H1 (cell line): Measurements from ENCODE around the gene LHX5. TPM values are rescaled to one million over a fixed set of nuclear protein-coding genes. Genes with fewer than 3 reads are reported as not detected.

Experiments
- CTCF ChIA-PET: fragments of 300-600 bp; sonication (Branson Sonifier 250); formaldehyde crosslinking; loops from one replicate; lab custom pipeline; 2021; ENCODE audit not compliant: partially characterized antibody; lab: Charles Lee
- POLR2A ChIA-PET: fragments of 300-600 bp; sonication (Branson Sonifier 250); formaldehyde crosslinking; loops from one replicate; lab custom pipeline; 2021; ENCODE audit warnings: inconsistent platforms; ENCODE audit not compliant: partially characterized antibody; lab: Charles Lee
- DNase-seq, 2 experiments: peaks; one replicate each; pipeline versions ENCODE4 v3.0.0 to v3.0.0-alpha.2; 2010 to 2022; ENCODE audit warnings: low spot score in 2 of 2, low read depth in 1 of 2, mixed read lengths in 1 of 2
- FAIRE-seq: peaks from 2 replicates; lab custom pipeline; 2011; peaks lifted over from hg19 to GRCh38; lab: Jason Lieb, UNC
- H2AFZ ChIP-seq: 2 replicates; pipeline ENCODE4 v1.8.1; 2012; ENCODE audit warnings: low read length, inconsistent platforms
- H2AK5ac ChIP-seq: 2 replicates; pipeline ENCODE4 v1.6.1; 2013; ENCODE audit warnings: low read depth, low read length
- H2BK120ac ChIP-seq: replicated peaks from 2 replicates; pipeline ENCODE3; 2013; ENCODE audit warnings: low read depth, low read length, inconsistent platforms
- H2BK12ac ChIP-seq: 2 replicates; pipeline ENCODE4 v1.6.1; 2013; ENCODE audit warnings: low read depth, low read length
- H2BK15ac ChIP-seq: 2 replicates; pipeline ENCODE4 v1.6.1; 2013; ENCODE audit warnings: low read length
- H2BK20ac ChIP-seq: 2 replicates; pipeline ENCODE4 v1.6.1; 2013; ENCODE audit warnings: low read length
- H2BK5ac ChIP-seq: 2 replicates; pipeline ENCODE4 v1.6.1; 2013; ENCODE audit warnings: low read depth, low read length
- H3K14ac ChIP-seq: 2 replicates; pipeline ENCODE4 v1.6.1; 2013; ENCODE audit warnings: inconsistent platforms; ENCODE audit not compliant: insufficient read length
- H3K18ac ChIP-seq: 2 replicates; pipeline ENCODE4 v1.6.1; 2013; ENCODE audit warnings: low read length; ENCODE audit errors: extremely low read depth
- H3K23ac ChIP-seq: 2 replicates; pipeline ENCODE4 v1.6.1; 2013; ENCODE audit warnings: inconsistent platforms; ENCODE audit not compliant: insufficient read length
- H3K23me2 ChIP-seq: 2 replicates; pipeline ENCODE4 v1.6.1; 2013; ENCODE audit warnings: low read depth, low read length
- H3K27ac ChIP-seq: 2 replicates; pipeline ENCODE4 v1.6.1; 2011; ENCODE audit warnings: low read depth, low read length, inconsistent platforms
- H3K27me3 ChIP-seq, 4 experiments: replicated peaks in 1 of 4; 1 replicate in 1 of 4; 2 replicates in 3 of 4; pipeline versions ENCODE4 v1.6.1 to v1.8.1; 2011 to 2013; ENCODE audit warnings: low read length in 3 of 4, mild to moderate bottlenecking in 3 of 4, inconsistent platforms in 2 of 4, mixed read lengths in 2 of 4, moderate library complexity in 1 of 4; ENCODE audit not compliant: control insufficient read depth in 3 of 4, insufficient read depth in 3 of 4; ENCODE audit errors: extremely low read depth in 1 of 4
- H3K36me3 ChIP-seq, 4 experiments: 2 replicates each; pipeline versions ENCODE4 v1.6.1 to v1.8.1; 2011 to 2013; ENCODE audit warnings: mild to moderate bottlenecking in 4 of 4, low read length in 3 of 4, moderate library complexity in 2 of 4, control low read depth in 1 of 4, inconsistent platforms in 1 of 4; ENCODE audit not compliant: insufficient read depth in 4 of 4, control insufficient read depth in 2 of 4
- H3K4ac ChIP-seq: replicated peaks from 2 replicates; pipeline ENCODE3; 2013; ENCODE audit warnings: low read length, low read depth, mixed read lengths, inconsistent platforms; ENCODE audit not compliant: insufficient read length
- H3K4me1 ChIP-seq, 4 experiments: replicated peaks in 1 of 4; 1 replicate in 1 of 4; 2 replicates in 3 of 4; pipeline versions ENCODE4 v1.6.1 to v1.8.1; 2011 to 2013; ENCODE audit warnings: low read length in 3 of 4, inconsistent platforms in 2 of 4, mixed read lengths in 1 of 4; ENCODE audit not compliant: insufficient read depth in 4 of 4, control insufficient read depth in 3 of 4
- H3K4me2 ChIP-seq, 2 experiments: 2 replicates each; pipeline versions ENCODE4 v1.6.1 to v1.8.1; 2011 to 2013; ENCODE audit warnings: low read depth in 2 of 2, low read length in 2 of 2, control low read depth in 1 of 2, inconsistent platforms in 1 of 2, mild to moderate bottlenecking in 1 of 2; ENCODE audit not compliant: insufficient read depth in 1 of 2
- H3K4me3 ChIP-seq, 4 experiments: fragments of 200-600, 300-600 bp in 1 of 4; sonication (generic), shearing (Covaris generic), sonication (Bioruptor Twin) in 1 of 4; 2 replicates each; pipeline versions ENCODE4 v1.5.1 to v1.8.1; 2011 to 2016; ENCODE audit warnings: low read length in 4 of 4, low read depth in 3 of 4, control low read depth in 2 of 4, inconsistent platforms in 2 of 4, mild to moderate bottlenecking in 2 of 4, mixed read lengths in 1 of 4, moderate library complexity in 1 of 4; ENCODE audit not compliant: insufficient read depth in 2 of 4; ENCODE audit errors: extremely low read depth in 1 of 4
- H3K56ac ChIP-seq: replicated peaks from 2 replicates; pipeline ENCODE3; 2013; ENCODE audit warnings: low read depth, mild to moderate bottlenecking, mixed read lengths, low read length, inconsistent platforms; ENCODE audit not compliant: insufficient read length
- H3K79me1 ChIP-seq: 2 replicates; pipeline ENCODE4 v1.6.1; 2013; ENCODE audit warnings: low read depth, low read length, control low read depth
- H3K79me2 ChIP-seq, 2 experiments: 2 replicates each; pipeline versions ENCODE4 v1.6.1 to v1.8.1; 2012 to 2013; ENCODE audit warnings: low read length in 2 of 2, mild to moderate bottlenecking in 2 of 2, inconsistent platforms in 1 of 2; ENCODE audit not compliant: insufficient read depth in 2 of 2, control insufficient read depth in 1 of 2
- H3K9ac ChIP-seq, 4 experiments: replicated peaks in 1 of 4; 1 replicate in 1 of 4; 2 replicates in 3 of 4; pipeline versions ENCODE4 v1.6.1 to v1.8.1; 2011 to 2013; ENCODE audit warnings: low read depth in 3 of 4, low read length in 3 of 4, control low read depth in 2 of 4, mild to moderate bottlenecking in 2 of 4, moderate library complexity in 2 of 4, inconsistent platforms in 1 of 4; ENCODE audit errors: extremely low read depth in 1 of 4
- H3K9me3 ChIP-seq, 2 experiments: 2 replicates each; pipeline versions ENCODE4 v1.6.1 to v1.8.1; 2012 to 2013; ENCODE audit warnings: mild to moderate bottlenecking in 2 of 2, moderate library complexity in 2 of 2, control low read depth in 1 of 2, inconsistent platforms in 1 of 2, low read depth in 1 of 2, low read length in 1 of 2, mixed read lengths in 1 of 2; ENCODE audit not compliant: insufficient read depth in 2 of 2
- H4K20me1 ChIP-seq, 2 experiments: replicated peaks in 1 of 2; 2 replicates each; pipeline versions ENCODE3 to v1.8.1; 2011 to 2013; ENCODE audit warnings: inconsistent platforms in 2 of 2, low read length in 2 of 2, mild to moderate bottlenecking in 1 of 2; ENCODE audit not compliant: insufficient read depth in 2 of 2, control insufficient read depth in 1 of 2
- H4K5ac ChIP-seq: 2 replicates; pipeline ENCODE4 v1.6.1; 2013; ENCODE audit warnings: low read length, low read depth, mixed read lengths, inconsistent platforms; ENCODE audit not compliant: insufficient read length
- H4K8ac ChIP-seq: 2 replicates; pipeline ENCODE4 v1.8.0; 2013; ENCODE audit warnings: mild to moderate bottlenecking, moderate library complexity, low read length, inconsistent platforms; ENCODE audit not compliant: insufficient read depth; ENCODE audit errors: extremely low read depth
- H4K91ac ChIP-seq: replicated peaks from 2 replicates; pipeline ENCODE3; 2013; ENCODE audit warnings: low read length, mixed read lengths, inconsistent platforms; ENCODE audit not compliant: insufficient read length
- GABPA ChIP-seq: IDR thresholded peaks from 2 replicates; pipeline ENCODE4 v1.6.1; 2011; ENCODE audit warnings: mild to moderate bottlenecking, low read length, moderate library complexity, borderline replicate concordance; ENCODE audit not compliant: insufficient read depth
- GTF2F1 ChIP-seq: IDR thresholded peaks from 2 replicates; pipeline ENCODE4 v1.6.1; 2012; ENCODE audit warnings: low read depth, low read length, improper control_type of control experiment, borderline replicate concordance
- RAD21 ChIP-seq, 2 experiments: IDR thresholded peaks in 1 of 2; conservative IDR thresholded peaks in 1 of 2; 2 replicates each; pipeline ENCODE4 v1.6.1; 2011; ENCODE audit warnings: low read depth in 2 of 2, low read length in 2 of 2, improper control_type of control experiment in 1 of 2, inconsistent platforms in 1 of 2, mild to moderate bottlenecking in 1 of 2, moderate library complexity in 1 of 2
- RBBP5 ChIP-seq: IDR thresholded peaks from 2 replicates; pipeline ENCODE4 v1.7.1; 2012; ENCODE audit warnings: low read depth, mild to moderate bottlenecking, inconsistent platforms, low read length, moderate library complexity, borderline replicate concordance
- SIN3A ChIP-seq, 2 experiments: IDR thresholded peaks in 1 of 2; conservative IDR thresholded peaks in 1 of 2; 2 replicates each; pipeline ENCODE4 v1.6.1; 2011 to 2012; ENCODE audit warnings: low read length in 2 of 2, improper control_type of control experiment in 1 of 2, low read depth in 1 of 2, mild to moderate bottlenecking in 1 of 2
- TAF1 ChIP-seq: IDR thresholded peaks from 2 replicates; pipeline ENCODE4 v1.6.1; 2011; ENCODE audit warnings: mild to moderate bottlenecking, low read depth, low read length
- WGBS, 2 experiments: shearing (Covaris generic) in 1 of 2; methylation state at CpG; one replicate each; pipeline versions ENCODE4 v1.1.6 to v1.1.7; 2013 to 2015; ENCODE audit warnings: low lambda C conversion rate in 2 of 2, mixed read lengths in 2 of 2, inconsistent platforms in 1 of 2, low coverage in 1 of 2, missing lambda C conversion rate in 1 of 2; ENCODE audit not compliant: insufficient replicate concordance in 2 of 2, insufficient coverage in 1 of 2, insufficient read length in 1 of 2; ENCODE audit errors: extremely low coverage in 1 of 2, missing lambda C conversion rate in 1 of 2; 5-methylcytosine and 5-hydroxymethylcytosine counted together
- polyA plus RNA-seq, 7 experiments: library from polyadenylated mRNA; depleted of rRNA in 3 of 7; stranded (reverse) in 5 of 7; unstranded in 2 of 7; fragments of >200 nt in 5 of 7; fragments of 200-250 nt in 2 of 7; gene quantifications; 1 replicate in 5 of 7; 2 replicates in 1 of 7; 4 replicates in 1 of 7; pipeline versions ENCODE4 v1.2.1 to v1.2.3, GENCODE V29; 2011 to 2013; ENCODE audit warnings: missing spikeins in 2 of 7, mixed read lengths in 2 of 7
- total RNA-seq: library from RNA; stranded (reverse); fragmentation: NEBNext Ultra II Directional; extraction: Animal tissue kit (Norgen Biotek cat#: 25700); gene quantifications from 2 replicates; pipeline ENCODE4 v1.2.1, GENCODE V29; 2021
- TF ChIP-seq, protein P1 (sequence below), 3 experiments: IDR thresholded peaks; 1 replicate in 2 of 3; 2 replicates in 1 of 3; pipeline versions ENCODE4 v1.5.1 to v1.6.1; 2011; ENCODE audit warnings: low read length in 3 of 3, mild to moderate bottlenecking in 3 of 3, inconsistent platforms in 2 of 3, low read depth in 1 of 3, moderate library complexity in 1 of 3; ENCODE audit not compliant: insufficient read depth in 1 of 3; ENCODE audit errors: control extremely low read depth in 1 of 3

The LHX5 gene
- total and polyA plus RNA-seq, 2 of the 8 experiments (the other 6 are each of a cell fraction or from before 2014, with no cell fraction given) = 0.47 to 1.1 TPM

GRCh38 chr12:113439606-113440030, 32.1 kb downstream of the LHX5 start:
- 58% methylated on average over 8 of the region's 8 CpGs; no CpG with 5 or more reads in 1 of the 2 experiments for WGBS, 2 experiments
- no peak overlapping the region for H3K9ac ChIP-seq
- TF ChIP-seq RBBP5 (no peak), TAF1 (no peak), GABPA (0 out of 2 replicates have a peak, but pooled peaks have one; percentile 15), SIN3A (conservative IDR thresholded peaks at IDR 0.05 in 1 of 2, IDR thresholded peaks at IDR 0.05 in 1 of 2; ENCODE audit: low read depth in 1 of 2, low read length in 2 of 2) (0 out of 4 replicates have a peak, but pooled peaks of 1 of the 2 experiments have one; percentile 31), GTF2F1 (no peak), RAD21 (IDR thresholded peaks at IDR 0.05 in 1 of 2, conservative IDR thresholded peaks at IDR 0.05 in 1 of 2; ENCODE audit: low read depth in 2 of 2, low read length in 2 of 2) (peak; percentile 95)
- TF ChIP-seq, protein P1, sequence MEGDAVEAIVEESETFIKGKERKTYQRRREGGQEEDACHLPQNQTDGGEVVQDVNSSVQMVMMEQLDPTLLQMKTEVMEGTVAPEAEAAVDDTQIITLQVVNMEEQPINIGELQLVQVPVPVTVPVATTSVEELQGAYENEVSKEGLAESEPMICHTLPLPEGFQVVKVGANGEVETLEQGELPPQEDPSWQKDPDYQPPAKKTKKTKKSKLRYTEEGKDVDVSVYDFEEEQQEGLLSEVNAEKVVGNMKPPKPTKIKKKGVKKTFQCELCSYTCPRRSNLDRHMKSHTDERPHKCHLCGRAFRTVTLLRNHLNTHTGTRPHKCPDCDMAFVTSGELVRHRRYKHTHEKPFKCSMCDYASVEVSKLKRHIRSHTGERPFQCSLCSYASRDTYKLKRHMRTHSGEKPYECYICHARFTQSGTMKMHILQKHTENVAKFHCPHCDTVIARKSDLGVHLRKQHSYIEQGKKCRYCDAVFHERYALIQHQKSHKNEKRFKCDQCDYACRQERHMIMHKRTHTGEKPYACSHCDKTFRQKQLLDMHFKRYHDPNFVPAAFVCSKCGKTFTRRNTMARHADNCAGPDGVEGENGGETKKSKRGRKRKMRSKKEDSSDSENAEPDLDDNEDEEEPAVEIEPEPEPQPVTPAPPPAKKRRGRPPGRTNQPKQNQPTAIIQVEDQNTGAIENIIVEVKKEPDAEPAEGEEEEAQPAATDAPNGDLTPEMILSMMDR (IDR thresholded peaks at IDR 0.05; ENCODE audit: control extremely low read depth in 1 of 3, insufficient read depth in 1 of 3, low read depth in 1 of 3, low read length in 3 of 3) = peak; percentile 70 to 91 (median 88)

More at GRCh38 chr12:113439606-113440030, 32.1 kb downstream of the LHX5 start:
- DNase-seq (peak in 1 of 2 experiments; percentile 89), FAIRE-seq (peak; percentile 79)
- H2BK12ac ChIP-seq = peak overlapping the region; percentile 30; the same call in 1 of the 2 replicates
- H3K27me3 ChIP-seq = peaks cover 0 to 2% (median 0%) of the 10 kb centered on the region in 4 experiments; a peak in 1 of 7 replicates
- peak overlapping the region; percentile 82; the same call in 1 of the 2 replicates for H2BK20ac ChIP-seq
- no peak overlapping the region for H3K27ac ChIP-seq
- peak overlapping the region; percentile 25; the same call in 1 of the 2 replicates for H3K18ac ChIP-seq
- POLR2A ChIA-PET = no interaction called here
- CTCF ChIA-PET = interaction anchor here (0.7 to 8.4 kb wide), 11 partner anchors 9 to 401 kb away, joined by 3 to 82 read pairs (median 4); no protein-coding TSS in a partner anchor
- H4K91ac ChIP-seq = no peak overlapping the region
- H3K9me3 ChIP-seq = no peaks in the 10 kb centered on the region; a peak in 1 of 4 replicates
- H2AFZ ChIP-seq = peak overlapping the region; percentile 10; the same call in 1 of the 2 replicates
- no peak overlapping the region for H3K4me3 ChIP-seq
- H2BK5ac ChIP-seq = no peak overlapping the region
- H3K4me2 ChIP-seq = no peak overlapping the region
- H3K36me3 ChIP-seq = no peaks in the 10 kb centered on the region
- no peak overlapping the region for H2BK120ac ChIP-seq
- no peak overlapping the region for H3K14ac ChIP-seq
- H3K79me1 ChIP-seq = no peaks in the 10 kb centered on the region
- H3K56ac ChIP-seq = no peak overlapping the region
- H3K4ac ChIP-seq = no peak overlapping the region
- H4K5ac ChIP-seq = no peak overlapping the region
- peaks cover 6% of the 10 kb centered on the region; the same call in 1 of the 2 replicates for H3K23me2 ChIP-seq
- peaks cover 0 to 2% (median under 1%) of the 10 kb centered on the region in 4 experiments; a peak in 2 of 7 replicates for H3K4me1 ChIP-seq
- H3K23ac ChIP-seq = no peak overlapping the region
- H4K20me1 ChIP-seq = no peaks in the 10 kb centered on the region
- H2BK15ac ChIP-seq = peak overlapping the region; percentile 90; the same call in 1 of the 2 replicates
- H4K8ac ChIP-seq = no peak overlapping the region
- no peak overlapping the region for H2AK5ac ChIP-seq
- no peaks in the 10 kb centered on the region for H3K79me2 ChIP-seq
